Measurements from ENCODE around the gene MTCH1.

Gene MTCH1

DNA sequence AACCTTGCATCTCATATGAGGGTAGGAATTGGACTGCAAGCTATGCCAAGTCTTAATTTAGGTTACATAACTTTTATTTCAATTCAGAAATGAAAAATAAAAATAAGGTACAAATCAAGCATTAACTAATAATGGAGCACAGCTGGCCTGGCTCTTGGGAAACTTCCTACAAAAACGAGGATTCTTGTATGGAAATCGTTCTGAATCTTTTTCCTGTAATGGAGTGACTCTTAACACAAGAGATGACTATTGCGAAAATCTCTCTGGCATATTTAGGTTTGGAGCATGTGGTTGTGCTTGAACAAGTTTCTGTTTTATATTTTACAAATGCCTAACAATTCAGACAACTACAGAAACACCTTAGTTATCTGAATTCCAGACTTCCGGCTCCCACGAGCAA lies 65.5 kb downstream of the MTCH1 start:
- no peak for DNase-seq

DNA sequence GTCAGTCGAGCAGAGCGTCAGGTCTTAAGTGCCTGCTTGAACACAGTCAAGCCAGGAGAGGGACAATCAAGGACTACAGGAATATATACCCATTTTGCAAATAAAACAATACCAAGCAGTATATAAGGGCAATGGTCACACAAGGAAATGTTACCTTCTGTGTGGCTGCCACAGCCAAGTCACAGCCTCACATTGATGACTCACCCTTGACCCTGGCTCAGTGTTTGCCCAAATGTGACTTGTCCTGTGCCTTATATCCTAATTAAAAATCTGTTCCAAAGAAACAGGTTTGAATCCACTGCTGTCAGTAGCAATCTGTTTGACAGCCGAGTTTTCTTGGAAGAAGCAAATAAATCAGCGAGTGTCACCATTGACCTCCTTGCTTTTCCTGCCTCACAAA lies 65.9 kb downstream of the MTCH1 start:
- no peak for DNase-seq
